GM18502 (cell line): ENCODE results near the gene OXSR1.
"Not testable (repeated sequence)": the region's sequence is repeated elsewhere in the genome, so short reads cannot be mapped to it uniquely, and the experiment has no call there.

ENCODE experiments used
- ATAC-seq: cut with Tn5 transposase; IDR thresholded peaks from one replicate; pipeline ENCODE4 v1.9.1; 2021; ENCODE audit warnings: mild to moderate bottlenecking; ENCODE audit not compliant: unreplicated experiment, poor library complexity

Gene OXSR1

DNA sequence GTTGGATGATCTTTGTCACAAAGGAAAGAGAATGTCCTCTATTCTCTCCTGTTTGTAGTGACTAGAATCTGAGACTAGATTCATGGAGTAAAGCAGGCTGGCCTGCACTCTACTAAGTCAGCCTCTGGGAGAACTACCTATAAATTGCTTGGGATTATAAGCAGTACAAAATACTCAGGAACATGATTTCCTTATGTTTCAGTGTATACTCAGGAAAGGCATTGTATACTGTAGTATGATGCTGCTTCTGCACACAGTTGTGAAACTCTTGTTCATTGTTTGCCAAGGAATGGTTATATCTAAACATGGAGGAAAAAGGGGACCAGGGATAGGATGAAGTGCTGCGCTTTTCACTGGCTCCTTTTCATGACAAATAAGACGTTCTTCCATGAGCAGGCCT lies 49.2 kb downstream of the OXSR1 start:
- no peak for ATAC-seq

DNA sequence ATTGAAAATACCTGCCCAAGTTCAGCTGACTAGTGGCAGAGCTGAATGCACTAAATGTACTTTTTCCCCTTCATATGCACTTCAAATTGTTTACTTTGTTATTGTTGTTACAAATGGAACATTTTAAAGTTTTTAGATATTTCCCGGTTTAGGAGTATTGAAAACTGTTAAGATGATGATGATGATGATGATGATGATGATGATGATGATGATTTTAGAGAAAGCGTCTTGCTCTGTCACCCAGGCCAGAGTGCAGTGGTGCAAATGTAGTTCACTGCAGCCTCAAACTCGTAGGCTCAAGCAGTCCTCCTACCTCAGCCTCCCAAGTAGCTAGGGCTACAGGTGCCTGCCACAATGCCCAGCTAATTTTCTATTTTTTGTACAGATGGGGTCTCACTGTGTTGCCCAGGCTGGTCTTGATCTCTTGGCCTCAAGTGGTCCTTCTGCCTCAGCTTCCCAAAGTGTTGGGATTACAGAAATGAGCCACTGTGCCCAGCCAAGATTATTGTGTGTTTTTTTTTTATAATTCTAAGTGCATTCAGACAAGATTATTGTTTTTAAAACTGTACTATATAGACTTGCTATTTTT lies 54.4 kb downstream of the OXSR1 start:
- ATAC-seq = no peak

DNA sequence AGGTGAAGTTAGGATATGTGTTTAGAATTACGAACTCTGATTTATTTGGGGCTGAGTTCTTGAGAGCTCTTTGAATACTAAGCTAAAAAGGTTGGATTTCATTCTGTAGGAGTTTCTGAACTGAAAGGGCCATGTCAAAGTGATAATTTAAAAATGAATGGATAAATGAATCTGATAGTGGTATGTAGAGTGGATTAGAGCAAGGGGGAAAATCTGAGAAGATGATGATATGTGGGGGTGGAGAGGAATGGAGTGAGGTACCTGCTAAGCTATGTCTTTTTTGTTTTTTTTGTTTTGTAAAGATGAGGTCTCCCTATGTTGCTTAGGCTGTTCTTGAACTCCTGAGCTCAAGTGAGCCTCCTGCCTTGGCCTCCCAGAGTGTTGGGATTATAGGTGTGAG lies 55.7 kb downstream of the OXSR1 start:
- ATAC-seq = no peak

DNA sequence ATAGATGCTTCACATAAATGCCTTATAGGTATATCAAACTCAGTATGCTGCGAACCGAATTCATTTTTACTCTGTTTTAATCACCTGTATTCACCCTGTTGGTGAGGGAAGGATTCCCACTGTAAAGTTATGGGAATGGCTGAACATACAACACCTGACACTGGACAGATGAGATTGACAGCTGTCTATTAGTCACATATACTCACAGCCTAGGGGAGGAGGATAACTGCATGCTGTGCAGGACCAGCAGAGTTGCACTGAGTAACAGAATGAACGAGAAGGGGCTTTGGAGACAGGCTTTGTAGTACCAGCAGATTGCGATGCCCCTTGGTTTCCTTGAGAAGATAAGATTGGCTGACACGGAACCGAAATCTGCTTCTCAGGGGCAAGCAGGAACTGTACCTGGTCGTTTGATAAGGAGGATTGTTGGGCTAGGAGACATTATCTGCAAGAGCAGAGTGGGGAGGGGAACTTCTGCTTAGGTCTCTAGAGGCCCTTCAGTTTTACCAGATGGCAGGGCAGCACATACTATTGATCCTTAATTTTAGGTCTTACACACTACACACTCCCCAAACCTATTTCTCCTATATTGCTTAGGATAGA lies 56.8 kb downstream of the OXSR1 start:
- no peak for ATAC-seq

DNA sequence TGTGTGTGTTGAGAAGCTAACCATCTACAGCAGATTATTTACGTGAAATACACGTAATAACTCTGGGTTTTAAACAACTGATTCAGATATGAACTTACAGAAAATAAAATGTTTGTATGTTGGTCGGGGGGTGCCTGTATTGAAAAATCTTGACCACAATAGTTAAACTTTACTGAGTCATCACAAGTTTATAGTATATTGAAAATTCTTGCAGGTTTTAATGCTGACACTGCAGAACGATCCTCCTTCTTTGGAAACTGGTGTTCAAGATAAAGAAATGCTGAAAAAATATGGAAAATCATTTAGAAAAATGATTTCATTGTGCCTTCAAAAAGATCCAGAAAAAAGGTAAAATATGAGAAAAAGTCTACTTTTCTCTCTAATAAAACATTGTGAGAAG lies 59.0 kb downstream of the OXSR1 start:
- no peak for ATAC-seq

DNA sequence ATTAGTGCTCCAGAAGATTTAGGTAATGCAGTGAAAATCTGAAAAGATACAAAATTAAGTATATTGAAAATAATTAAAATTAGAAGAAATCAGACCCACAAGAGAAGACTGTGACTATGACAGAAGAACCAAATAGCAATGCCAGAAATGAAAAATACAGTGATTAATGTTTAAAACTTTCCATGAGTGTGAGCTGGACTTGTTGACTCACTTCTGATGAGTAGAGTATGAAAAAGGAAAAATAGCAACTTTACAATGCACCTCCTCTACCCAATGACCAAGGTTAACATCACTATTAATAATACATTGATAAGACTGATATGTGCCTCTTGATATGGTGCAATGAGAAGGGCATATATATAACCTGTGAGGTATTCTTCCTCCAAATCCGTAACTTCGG lies 60.9 kb downstream of the OXSR1 start:
- no peak for ATAC-seq

DNA sequence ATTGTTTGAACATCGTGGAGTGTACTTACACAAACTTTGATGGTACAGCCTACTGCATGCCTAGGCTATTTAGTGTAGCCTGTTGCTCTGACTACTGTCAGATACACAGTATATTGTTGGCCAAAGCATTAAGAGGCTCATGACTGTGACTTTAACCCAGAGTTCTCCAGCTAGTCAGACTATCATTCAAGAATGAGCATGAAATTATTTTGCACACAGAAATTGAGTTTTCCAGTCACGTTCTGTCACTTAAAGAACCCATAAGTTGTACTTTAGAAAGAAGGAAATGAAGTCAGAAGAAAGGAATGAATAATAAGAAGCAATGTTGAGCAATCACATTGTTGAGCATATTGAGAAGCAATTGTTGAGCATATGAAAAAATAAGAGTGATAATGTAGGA lies 62.7 kb downstream of the OXSR1 start:
- ATAC-seq = no peak

DNA sequence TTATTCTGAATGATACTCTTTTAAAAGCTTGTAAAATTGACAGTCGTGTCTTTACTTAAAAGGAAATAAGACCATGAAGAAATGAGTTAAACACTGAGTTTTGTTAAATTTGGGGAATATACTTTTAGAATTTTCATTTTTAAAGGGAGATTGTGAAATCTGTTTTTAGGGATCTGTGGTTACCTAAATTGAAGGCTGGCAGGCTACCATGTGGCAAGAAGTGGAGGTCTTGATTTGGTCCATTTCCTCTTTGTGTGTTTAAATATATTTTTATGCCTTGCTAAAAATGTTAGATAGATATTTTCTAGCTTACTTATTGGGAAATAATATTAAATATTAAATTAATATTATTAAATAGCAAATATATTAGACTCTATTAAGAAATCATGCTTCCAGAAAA lies 63.7 kb downstream of the OXSR1 start:
- ATAC-seq = no peak

DNA sequence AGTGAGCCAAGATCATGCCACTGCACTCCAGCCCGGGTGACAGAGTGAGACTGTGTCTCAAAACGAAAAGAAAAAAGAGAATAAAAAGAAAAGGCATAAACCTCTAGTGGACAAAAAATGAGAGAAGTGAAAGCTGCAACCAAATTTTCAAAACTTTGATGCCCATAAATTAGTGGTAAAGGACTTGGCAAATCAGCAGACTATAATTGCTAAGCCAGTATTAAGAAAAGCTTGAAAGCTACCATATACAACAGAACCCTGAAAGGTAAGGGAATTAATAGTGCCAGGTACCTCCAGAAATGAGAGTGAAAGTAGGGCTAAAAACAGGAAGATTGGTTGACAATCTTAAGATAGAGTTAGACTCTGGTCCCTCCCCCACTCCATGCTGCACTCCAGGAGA lies 67.4 kb downstream of the OXSR1 start:
- no peak for ATAC-seq

DNA sequence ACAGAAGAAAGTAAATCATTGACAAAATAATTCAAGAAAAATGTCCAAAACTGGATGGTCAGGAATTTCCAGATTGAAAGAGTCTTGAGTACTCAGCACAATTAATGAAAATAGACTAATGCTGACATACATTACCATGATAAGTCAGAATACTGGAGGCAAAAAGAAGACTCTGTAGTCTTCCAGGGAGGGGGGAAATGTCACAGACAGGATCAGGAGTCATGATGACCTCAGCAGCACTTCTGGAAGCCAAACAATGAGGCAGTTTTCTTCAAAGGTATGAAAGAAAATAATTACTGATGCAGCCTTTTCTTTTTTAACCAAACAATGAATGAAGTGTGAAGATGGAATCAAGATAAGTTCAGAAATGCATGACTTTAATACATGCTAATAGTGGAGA lies 70.1 kb downstream of the OXSR1 start:
- ATAC-seq = no peak

DNA sequence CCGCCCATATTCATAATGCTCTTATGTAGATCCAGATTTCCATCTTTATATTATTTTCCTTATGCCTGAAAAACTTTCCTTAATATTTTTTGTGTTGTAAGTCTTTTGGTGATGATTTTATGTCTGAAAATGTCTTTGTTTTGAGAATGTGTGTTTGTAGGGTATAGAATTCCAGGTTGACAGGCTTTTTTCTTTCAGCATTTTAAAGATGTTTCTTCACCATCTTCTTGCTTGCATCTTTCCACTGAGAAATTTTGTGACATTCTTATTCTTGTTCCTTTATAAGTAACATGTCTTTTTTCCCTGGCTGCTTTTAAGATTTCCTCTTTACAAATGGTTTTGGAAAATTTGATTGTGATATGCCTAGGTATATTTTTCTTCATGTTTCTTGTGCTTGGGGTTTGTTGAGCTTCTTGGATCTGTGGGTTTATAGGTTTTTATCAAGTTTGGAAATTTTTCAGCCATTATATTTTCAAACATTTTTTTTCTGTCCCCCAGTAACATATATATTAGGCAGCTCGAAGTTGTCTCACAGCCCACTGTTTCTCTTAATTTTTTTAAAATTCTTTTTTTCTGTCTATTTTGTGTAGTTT lies 73.2 kb downstream of the OXSR1 start:
- ATAC-seq = no peak

DNA sequence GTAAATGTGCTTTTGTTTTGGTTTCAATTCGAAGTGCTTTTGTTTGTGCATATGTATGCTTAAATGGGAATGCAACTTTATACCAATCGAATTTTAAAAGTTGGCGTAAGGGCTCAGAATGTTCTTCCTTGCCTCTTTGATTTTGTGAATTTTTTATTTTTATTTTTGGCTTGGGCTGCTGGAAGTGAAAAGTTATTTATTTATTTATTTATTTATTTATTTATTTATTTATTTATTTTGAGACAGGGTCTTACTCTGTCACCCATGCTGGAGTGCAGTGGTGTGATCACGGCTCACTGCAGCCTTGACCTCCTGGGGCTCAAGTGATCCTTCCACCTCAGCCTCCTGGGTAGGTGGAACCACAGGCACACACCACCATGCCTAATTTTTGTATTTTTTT lies 77.5 kb downstream of the OXSR1 start:
- not testable (repeated sequence) for ATAC-seq

DNA sequence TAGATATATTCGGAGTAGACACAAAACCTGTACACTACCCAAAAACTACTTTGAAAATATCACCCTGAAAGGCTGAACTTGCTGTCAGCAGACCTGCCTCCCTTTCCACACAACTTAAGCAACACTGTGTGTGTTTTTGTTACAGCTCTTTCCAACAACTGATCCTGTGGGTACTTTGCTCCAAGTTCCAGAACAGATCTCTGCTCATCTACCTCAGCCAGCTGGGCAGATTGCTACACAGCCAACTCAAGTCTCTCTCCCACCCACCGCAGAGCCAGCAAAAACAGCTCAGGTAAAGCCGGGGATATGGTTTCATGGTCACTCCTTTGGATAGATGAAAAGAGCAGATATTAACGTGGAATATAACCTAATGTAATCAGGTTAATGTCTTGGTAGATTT lies 80.6 kb downstream of the OXSR1 start:
- ATAC-seq = no peak

DNA sequence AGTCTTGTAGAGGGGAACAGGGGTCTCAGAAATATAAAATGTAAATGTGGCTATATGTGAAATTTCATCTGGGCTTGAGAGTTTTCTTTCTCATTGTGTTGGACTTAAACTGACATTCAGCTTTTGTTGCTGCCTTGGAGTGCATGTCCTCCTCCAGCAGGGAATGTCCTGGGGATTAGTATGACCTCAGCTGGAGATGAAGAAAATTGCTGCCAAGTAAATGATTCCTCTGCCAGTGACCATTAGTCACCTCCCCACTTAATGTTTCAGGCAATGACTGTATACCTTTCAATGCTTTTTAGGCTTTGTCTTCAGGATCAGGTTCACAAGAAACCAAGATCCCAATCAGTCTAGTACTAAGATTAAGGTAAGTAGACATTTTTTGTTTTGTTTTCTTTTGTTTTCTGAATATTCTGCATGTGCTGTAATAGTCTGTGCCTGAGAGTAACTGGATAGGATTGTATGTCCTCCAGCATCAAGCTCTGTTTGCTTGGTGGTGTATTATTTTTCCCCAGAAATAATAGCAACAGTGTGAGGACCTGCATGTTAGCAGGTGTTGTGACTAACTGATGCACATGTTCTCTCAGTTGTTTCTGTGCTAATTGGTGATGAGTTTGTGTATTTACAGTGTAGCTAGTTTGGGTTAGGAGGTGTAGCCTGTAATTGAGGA lies 82.2 kb downstream of the OXSR1 start:
- ATAC-seq = no peak

DNA sequence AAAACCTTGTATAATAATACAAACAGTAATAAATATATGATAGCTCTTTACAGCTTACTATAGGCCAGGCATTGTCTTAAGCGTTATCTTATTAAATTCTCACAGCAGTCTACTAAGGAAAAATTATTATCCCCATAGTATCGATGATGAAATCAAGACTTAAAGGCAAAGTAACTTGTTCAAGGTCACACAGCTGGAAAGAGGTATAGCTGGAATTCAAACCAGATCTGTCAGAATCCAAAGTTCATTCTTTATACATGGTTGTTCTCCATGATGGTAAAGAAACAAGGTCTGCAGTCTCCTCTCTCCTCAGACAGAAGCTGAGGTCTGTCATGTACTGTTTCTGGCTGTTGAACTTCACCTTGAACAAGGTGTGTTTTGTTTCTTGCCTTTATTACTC lies 84.9 kb downstream of the OXSR1 start:
- ATAC-seq = no peak

DNA sequence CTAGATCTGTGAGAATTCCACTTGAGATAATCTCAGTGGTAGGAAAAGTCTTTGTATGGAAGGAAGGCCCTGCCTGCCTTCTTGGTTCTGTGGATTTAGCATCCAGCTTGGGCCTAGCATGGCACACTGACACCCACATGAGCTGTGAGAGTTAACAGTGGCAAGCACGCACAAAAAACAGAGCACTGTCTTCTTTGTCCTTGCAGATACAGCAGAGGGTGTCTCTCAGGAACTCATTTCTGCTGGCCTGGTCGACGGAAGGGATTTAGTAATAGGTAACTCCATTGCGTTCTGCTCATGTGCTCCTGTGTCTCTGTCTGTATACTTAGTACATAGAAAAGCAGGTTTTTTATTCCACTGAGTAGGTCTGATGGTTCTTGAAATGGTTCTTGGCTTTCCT lies 85.9 kb downstream of the OXSR1 start:
- no peak for ATAC-seq

DNA sequence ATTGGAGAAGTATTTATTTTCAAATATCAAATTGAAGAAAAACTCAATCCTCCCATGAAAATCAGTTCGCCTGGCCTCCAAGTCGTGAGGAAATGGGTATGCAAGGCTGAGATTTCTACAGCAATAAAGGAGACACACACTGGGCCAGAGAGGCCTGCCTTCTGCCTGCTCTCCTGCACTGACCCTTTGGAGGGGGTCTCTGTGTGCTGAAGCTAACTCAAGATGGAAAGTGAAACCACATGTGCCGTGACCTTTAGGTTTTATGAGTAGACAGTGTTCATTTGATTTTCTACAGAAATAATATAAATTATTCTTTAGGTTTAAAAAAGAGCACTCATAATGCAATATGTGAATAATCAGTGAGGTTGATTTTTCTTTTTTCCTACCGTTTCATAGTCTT lies 88.4 kb downstream of the OXSR1 start:
- no peak for ATAC-seq

DNA sequence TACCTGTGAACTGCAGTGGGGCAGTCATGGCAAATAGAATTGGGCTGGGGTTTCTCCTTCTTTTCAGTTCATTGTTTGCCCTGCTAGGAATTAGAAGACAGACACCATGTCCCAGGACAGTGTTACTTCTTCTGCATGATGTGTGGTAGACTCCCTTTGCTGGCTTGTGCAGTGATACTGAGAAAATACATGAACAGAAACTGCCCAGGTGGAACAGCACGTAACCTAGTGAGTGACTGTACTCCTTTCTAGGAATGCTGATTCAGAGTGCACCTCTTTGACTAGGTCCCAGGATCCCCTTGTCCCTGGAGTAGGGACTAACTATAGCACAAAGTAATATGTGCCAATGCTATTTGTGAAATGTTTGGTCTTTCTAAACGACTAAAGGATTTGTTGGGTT lies 89.5 kb downstream of the OXSR1 start:
- ATAC-seq = no peak

DNA sequence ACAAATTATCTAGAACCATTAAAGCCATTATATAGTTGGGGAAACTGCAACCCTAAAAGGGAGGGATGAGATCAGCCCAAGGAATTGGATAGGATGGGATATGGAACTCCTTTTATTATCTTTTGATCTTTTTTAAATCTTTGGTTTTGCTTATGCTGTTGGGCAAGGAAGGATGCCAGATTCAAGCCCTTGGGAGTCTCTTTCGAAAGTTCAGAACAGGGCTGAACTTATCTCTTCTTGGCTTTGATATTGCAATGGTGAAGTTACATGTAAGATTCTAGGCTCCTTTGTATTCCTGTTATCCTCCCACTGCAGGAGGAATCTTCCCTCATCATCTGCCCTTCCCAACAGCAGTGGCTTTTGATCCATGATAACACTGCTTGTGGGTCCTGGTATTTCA lies 90.3 kb downstream of the OXSR1 start:
- no peak for ATAC-seq

DNA sequence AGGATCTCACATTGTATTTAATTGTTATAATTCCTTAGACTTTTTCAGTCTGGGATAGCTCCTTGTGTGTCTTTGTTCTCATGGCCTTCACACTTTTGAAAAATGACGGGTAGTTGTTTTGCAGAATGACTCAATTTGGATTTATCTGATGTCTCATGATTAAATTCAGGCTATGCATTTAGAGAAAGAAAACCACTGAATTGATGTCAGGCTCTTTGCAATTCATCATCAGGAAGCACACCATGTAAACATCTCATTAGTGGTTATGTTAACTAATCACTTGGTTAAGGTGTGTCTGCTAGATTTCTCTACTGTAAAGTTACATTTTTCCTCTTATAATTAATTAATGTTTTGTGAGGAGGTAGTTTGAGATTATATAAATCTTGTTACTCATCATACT lies 92.2 kb downstream of the OXSR1 start:
- ATAC-seq = no peak

DNA sequence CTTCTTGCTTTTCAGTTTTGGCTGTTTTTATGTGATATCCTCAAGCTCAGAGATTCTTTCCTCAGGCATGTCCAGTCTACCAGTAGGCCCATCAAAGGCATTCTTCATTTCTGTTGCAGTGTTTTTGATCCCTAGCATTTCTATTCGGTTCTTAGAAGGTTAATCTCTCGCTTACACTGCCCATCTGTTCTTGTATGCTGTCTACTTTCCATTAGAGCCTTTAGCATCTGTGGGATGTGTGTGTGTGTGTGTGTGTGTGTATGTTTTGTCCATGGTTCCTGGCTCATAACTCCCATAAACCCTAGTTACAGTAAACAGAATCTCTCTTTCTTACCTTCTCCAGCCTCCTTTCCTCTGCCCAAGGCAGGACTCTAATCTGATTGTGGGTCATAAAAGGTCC lies 95.1 kb downstream of the OXSR1 start:
- ATAC-seq = no peak

DNA sequence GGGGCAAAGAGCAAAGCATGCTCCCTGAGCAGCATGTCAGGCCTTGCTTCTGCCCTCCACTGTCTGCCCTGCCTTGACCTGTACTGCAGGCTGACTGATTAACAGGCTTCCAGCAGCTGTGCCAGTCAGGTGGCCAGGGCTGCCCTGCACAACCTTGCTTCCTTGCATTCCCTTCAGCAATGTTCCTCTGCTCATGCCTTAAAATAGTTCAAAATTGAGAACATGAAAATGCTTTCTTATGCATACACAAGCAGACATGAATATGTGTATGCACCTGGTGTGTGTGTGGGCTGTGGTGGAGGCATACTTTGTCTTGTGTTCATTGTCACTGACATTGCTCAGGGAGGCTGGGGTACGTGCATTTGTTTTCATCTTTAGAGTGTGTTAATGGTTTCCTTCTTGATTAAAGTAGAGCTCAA lies 99.0 kb downstream of the OXSR1 start:
- no peak for ATAC-seq
